NT2/D1 (cell line): ENCODE data around the gene ARRB2.

ENCODE experiments used
- SUZ12 ChIP-seq: IDR thresholded peaks from 2 replicates; pipeline ENCODE4 v1.6.1; 2011; ENCODE audit not compliant: insufficient read length, insufficient read depth; ENCODE audit errors: extremely low read depth
- ZNF274 ChIP-seq: IDR thresholded peaks from 2 replicates; pipeline ENCODE4 v1.6.1; 2011; ENCODE audit warnings: mild to moderate bottlenecking, low read depth, low read length

DNA sequence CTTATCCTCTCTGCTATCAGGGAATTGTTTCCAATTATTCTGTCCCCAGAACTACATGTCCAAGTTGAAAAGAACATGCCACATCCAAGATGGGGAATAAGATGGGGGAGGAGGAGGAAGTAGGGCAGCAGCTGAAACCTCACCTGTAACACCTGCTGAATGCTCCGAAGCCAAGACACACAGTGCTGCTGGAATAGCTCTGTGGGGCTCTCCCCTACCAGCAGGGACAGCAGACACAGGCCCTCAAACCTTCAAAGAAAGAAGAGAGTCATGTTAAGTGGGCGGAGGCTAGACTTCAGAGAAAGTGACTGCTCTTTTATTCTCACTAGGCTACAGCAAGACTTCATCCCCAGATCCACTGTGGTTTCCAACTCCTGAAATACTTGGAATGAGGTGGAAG, 19.7 kb upstream of the ARRB2 start:
- no peak for TF ChIP-seq ZNF274
- no peak for TF ChIP-seq SUZ12
